Measurements from ENCODE around the gene SFMBT2.

GRCh38 chr10:7288060-7288690, 122.7 kb downstream of the SFMBT2 start:
- TF ChIP-seq POLR2AphosphoS5 (IDR thresholded peaks at IDR 0.05; ENCODE audit: low read depth, low read length) (no peak), POLR2A (IDR thresholded peaks at IDR 0.05; ENCODE audit: low read depth, low read length) (no peak), TAF1 (IDR thresholded peaks at IDR 0.05; ENCODE audit: borderline replicate concordance, low read depth, low read length) (no peak)

Measured in GM12892 (cell line).